K562 (cell line): ENCODE measurements around the gene BRAF.

Experiments
- CEBPB ChIP-seq: fragments of 450-650 bp; IDR thresholded peaks from 2 replicates; pipeline ENCODE4 v1.6.1; 2016; ENCODE audit warnings: missing genetic modification characterization, missing compliant biosample characterization
- CTCF ChIP-seq, 3 experiments: IDR thresholded peaks in 2 of 3; conservative IDR thresholded peaks in 1 of 3; 2 replicates each; pipeline ENCODE4 v1.5.1; 2011 to 2012; ENCODE audit warnings: low read length in 3 of 3, mild to moderate bottlenecking in 3 of 3, control low read depth in 2 of 3, improper control_type of control experiment in 1 of 3, inconsistent platforms in 1 of 3, low read depth in 1 of 3, mixed read lengths in 1 of 3, moderate library complexity in 1 of 3; ENCODE audit not compliant: insufficient read depth in 2 of 3
- JUND ChIP-seq, 2 experiments: IDR thresholded peaks; 2 replicates in 1 of 2; 3 replicates in 1 of 2; pipeline ENCODE4 v1.6.1; 2011; ENCODE audit warnings: borderline replicate concordance in 2 of 2, low read depth in 2 of 2, low read length in 2 of 2, improper control_type of control experiment in 1 of 2, missing biosample characterization in 1 of 2, missing genetic modification characterization in 1 of 2, missing genetic modification reagents in 1 of 2
- MXI1 ChIP-seq: IDR thresholded peaks from 2 replicates; pipeline ENCODE4 v1.6.1; 2011; ENCODE audit warnings: low read depth, mild to moderate bottlenecking, improper control_type of control experiment, low read length
- TFE3 ChIP-seq: fragments of 450-650 bp; formaldehyde crosslinking; IDR thresholded peaks from 2 replicates; pipeline ENCODE4 v1.4.0; 2020; ENCODE audit warnings: mild to moderate bottlenecking, mixed read lengths
- ZNF318 ChIP-seq, 2 experiments: fragments of 450-650 bp; IDR thresholded peaks; 2 replicates each; pipeline ENCODE4 v1.6.1; 2016; ENCODE audit warnings: mild to moderate bottlenecking in 2 of 2, borderline replicate concordance in 1 of 2, low read depth in 1 of 2, moderate library complexity in 1 of 2
- ZNF518B ChIP-seq: fragments of 250-450 bp; sonication (Bioruptor Pico); IDR thresholded peaks from 2 replicates; pipeline ENCODE4 v1.5.0; 2021; ENCODE audit warnings: mild to moderate bottlenecking, moderate library complexity
- ZNF695 ChIP-seq: fragments of 450-650 bp; formaldehyde crosslinking; IDR thresholded peaks from 2 replicates; pipeline ENCODE4 v1.4.0; 2020; ENCODE audit warnings: mild to moderate bottlenecking, moderate library complexity

GRCh38 chr7:140723574-140723973, 201.2 kb downstream of the BRAF start:
- TF ChIP-seq ZNF318 (IDR thresholded peaks at IDR 0.05; ENCODE audit: borderline replicate concordance in 1 of 2, low read depth in 1 of 2) (no peak), CTCF (IDR thresholded peaks at IDR 0.05 in 2 of 3, conservative IDR thresholded peaks at IDR 0.05 in 1 of 3; ENCODE audit: insufficient read depth in 2 of 3, low read depth in 1 of 3, low read length in 3 of 3) (no peak), JUND (IDR thresholded peaks at IDR 0.05; ENCODE audit: borderline replicate concordance, low read depth, low read length) (no peak), JUND (tag; IDR thresholded peaks at IDR 0.05; ENCODE audit: borderline replicate concordance, low read depth, low read length) (no peak), TFE3 (CRISPR knock-in tag) (no peak), ZNF518B (CRISPR knock-in tag) (no peak), CEBPB (no peak), ZNF695 (CRISPR knock-in tag) (no peak), MXI1 (no peak)
